Measurements from ENCODE around the gene PAAF1.

GRCh38 chr11:73875380-73875779 lies 1.4 kb upstream of the PAAF1 start:
- TF ChIP-seq CTCF (IDR thresholded peaks at IDR 0.05; ENCODE audit: low read depth, low read length): no peak
- TF ChIP-seq EZH2phosphoT487 (IDR thresholded peaks at IDR 0.05; ENCODE audit: low read depth): no peak

Data from OCI-LY3 (cell line).